Measurements from ENCODE around the gene OSBPL7.

OSBPL7 gene

GRCh38 chr17:47823519-47823918 lies 1.9 kb upstream of the OSBPL7 start:
- DNase-seq (ENCODE audit: low spot score): no peak

- DNase-seq (ENCODE audit: low spot score): no peak
These were observed 1.2 kb upstream of the OSBPL7 start for GRCh38 chr17:47822785-47823184.

GRCh38 chr17:47821031-47821423 lies 567 bp downstream of the OSBPL7 start:
- no peak for DNase-seq (ENCODE audit: low spot score)

- DNase-seq (ENCODE audit: low spot score): no peak
These were observed 1.4 kb downstream of the OSBPL7 start for GRCh38 chr17:47820033-47820789.

- DNase-seq (ENCODE audit: low spot score): no peak
These were observed 2.1 kb downstream of the OSBPL7 start for GRCh38 chr17:47819475-47819874.

GRCh38 chr17:47818002-47818695 lies 3.4 kb downstream of the OSBPL7 start:
- no peak for DNase-seq (ENCODE audit: low spot score)

- no peak for DNase-seq (ENCODE audit: low spot score)
These were observed 4.6 kb downstream of the OSBPL7 start for GRCh38 chr17:47816947-47817346.

GRCh38 chr17:47816111-47816735 lies 5.4 kb downstream of the OSBPL7 start:
- DNase-seq (ENCODE audit: low spot score): no peak

GRCh38 chr17:47815106-47815918 lies 6.3 kb downstream of the OSBPL7 start:
- no peak for DNase-seq (ENCODE audit: low spot score)

- DNase-seq (ENCODE audit: low spot score): no peak
These were observed 8.0 kb downstream of the OSBPL7 start for GRCh38 chr17:47813512-47814031.

GRCh38 chr17:47813077-47813476 lies 8.5 kb downstream of the OSBPL7 start:
- DNase-seq (ENCODE audit: low spot score): no peak

GRCh38 chr17:47812146-47812920 lies 9.3 kb downstream of the OSBPL7 start:
- DNase-seq (ENCODE audit: low spot score): no peak

GRCh38 chr17:47811709-47812108 lies 9.9 kb downstream of the OSBPL7 start:
- no peak for DNase-seq (ENCODE audit: low spot score)

GRCh38 chr17:47810901-47811635 lies 10.5 kb downstream of the OSBPL7 start:
- DNase-seq (ENCODE audit: low spot score): no peak

- DNase-seq (ENCODE audit: low spot score): no peak
These were observed 11.3 kb downstream of the OSBPL7 start for GRCh38 chr17:47810200-47810821.

- peak; percentile 37 for DNase-seq (ENCODE audit: low spot score)
These were observed 12.6 kb downstream of the OSBPL7 start for GRCh38 chr17:47808830-47809480.

GRCh38 chr17:47808036-47808829 lies 13.4 kb downstream of the OSBPL7 start:
- DNase-seq (ENCODE audit: low spot score): no peak

GRCh38 chr17:47807421-47807820 lies 14.2 kb downstream of the OSBPL7 start:
- DNase-seq (ENCODE audit: low spot score): no peak

GRCh38 chr17:47806913-47807255 lies 14.7 kb downstream of the OSBPL7 start:
- DNase-seq (ENCODE audit: low spot score): peak; percentile 32

All from ecto neural progenitor cell (in vitro differentiated cells).